ENCODE measurements around the gene COL20A1. TPM values are rescaled to one million over a fixed set of nuclear protein-coding genes. Genes with fewer than 3 reads are reported as not detected.

Gene COL20A1
- total RNA-seq, 2 experiments from 2014 or later: 0.05 TPM; not detected in 1

GRCh38 chr20:63369724-63370617, 77.0 kb downstream of the COL20A1 start:
- intact Hi-C loops (cut with micrococcal nuclease): no loop called here
- DNase-seq: no peak
- Mint-ChIP-seq H3K27ac (no peak overlapping the region), H3K36me3 (ENCODE audit: low read depth) (no peaks in the 10 kb centered on the region), H3K4me3 (no peak overlapping the region), H3K4me1 (ENCODE audit: low read depth) (no peaks in the 10 kb centered on the region), H3K27me3 (ENCODE audit: low read depth) (peaks cover 4% of the 10 kb centered on the region), H3K9me3 (no peaks in the 10 kb centered on the region)
- CTCF ChIA-PET: interaction anchor here (0.6 to 1.2 kb wide), 2 partner anchors 12 to 177 kb away, joined by 3 read pairs; no protein-coding TSS in a partner anchor

DNA sequence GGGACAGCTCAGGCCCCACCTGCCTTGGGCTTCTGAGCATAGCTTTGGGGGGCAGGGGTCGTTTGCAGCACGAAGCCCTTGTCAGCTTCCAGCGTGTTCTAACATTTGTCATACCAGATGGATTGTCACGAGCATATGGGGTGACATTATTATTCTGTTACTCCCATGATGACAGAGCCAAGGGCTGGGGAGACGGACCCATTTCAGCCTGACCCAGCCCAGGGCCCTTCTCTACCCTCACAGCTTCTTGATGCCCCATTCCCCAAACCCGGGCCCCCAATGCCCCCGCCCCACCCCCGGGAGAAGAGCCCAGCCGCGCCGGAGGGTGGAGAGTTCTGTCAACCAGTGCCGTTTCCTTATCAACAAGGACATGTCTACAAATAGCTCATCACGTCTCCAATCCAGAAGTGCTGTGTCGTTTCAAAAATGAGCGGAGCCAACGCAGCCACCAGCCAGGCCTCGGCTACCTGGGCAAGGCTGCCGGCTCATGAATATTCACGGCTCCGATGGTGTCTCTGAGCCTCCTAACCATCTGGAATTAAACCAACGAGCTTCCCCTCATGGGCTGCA, 77.7 kb downstream of the COL20A1 start:
- H3K27me3 Mint-ChIP-seq (ENCODE audit: low read depth): peaks cover 6% of the 10 kb centered on the region
- DNase-seq: no peak
- CTCF ChIA-PET: interaction anchor here (0.6 to 1.2 kb wide), 2 partner anchors 12 to 177 kb away, joined by 3 read pairs; no protein-coding TSS in a partner anchor
- no peak overlapping the region for H3K4me3 Mint-ChIP-seq
- no peak overlapping the region for H3K27ac Mint-ChIP-seq
- intact Hi-C loops (cut with micrococcal nuclease): no loop called here
- H3K9me3 Mint-ChIP-seq: no peaks in the 10 kb centered on the region
- no peaks in the 10 kb centered on the region for H3K4me1 Mint-ChIP-seq (ENCODE audit: low read depth)
- no peaks in the 10 kb centered on the region for H3K36me3 Mint-ChIP-seq (ENCODE audit: low read depth)

- Mint-ChIP-seq H3K9me3 (no peaks in the 10 kb centered on the region), H3K27me3 (ENCODE audit: low read depth) (peaks cover 6% of the 10 kb centered on the region), H3K4me1 (ENCODE audit: low read depth) (no peaks in the 10 kb centered on the region), H3K4me3 (no peak overlapping the region), H3K27ac (no peak overlapping the region), H3K36me3 (ENCODE audit: low read depth) (no peaks in the 10 kb centered on the region)
- intact Hi-C loops (cut with micrococcal nuclease): no loop called here
- CTCF ChIA-PET: interaction anchor here (1.2 kb wide), 1 partner anchor 11 kb away, joined by 3 read pairs; no protein-coding TSS in a partner anchor
- no peak for DNase-seq
Measured at GRCh38 chr20:63371291-63371865, 78.4 kb downstream of the COL20A1 start.

DNA sequence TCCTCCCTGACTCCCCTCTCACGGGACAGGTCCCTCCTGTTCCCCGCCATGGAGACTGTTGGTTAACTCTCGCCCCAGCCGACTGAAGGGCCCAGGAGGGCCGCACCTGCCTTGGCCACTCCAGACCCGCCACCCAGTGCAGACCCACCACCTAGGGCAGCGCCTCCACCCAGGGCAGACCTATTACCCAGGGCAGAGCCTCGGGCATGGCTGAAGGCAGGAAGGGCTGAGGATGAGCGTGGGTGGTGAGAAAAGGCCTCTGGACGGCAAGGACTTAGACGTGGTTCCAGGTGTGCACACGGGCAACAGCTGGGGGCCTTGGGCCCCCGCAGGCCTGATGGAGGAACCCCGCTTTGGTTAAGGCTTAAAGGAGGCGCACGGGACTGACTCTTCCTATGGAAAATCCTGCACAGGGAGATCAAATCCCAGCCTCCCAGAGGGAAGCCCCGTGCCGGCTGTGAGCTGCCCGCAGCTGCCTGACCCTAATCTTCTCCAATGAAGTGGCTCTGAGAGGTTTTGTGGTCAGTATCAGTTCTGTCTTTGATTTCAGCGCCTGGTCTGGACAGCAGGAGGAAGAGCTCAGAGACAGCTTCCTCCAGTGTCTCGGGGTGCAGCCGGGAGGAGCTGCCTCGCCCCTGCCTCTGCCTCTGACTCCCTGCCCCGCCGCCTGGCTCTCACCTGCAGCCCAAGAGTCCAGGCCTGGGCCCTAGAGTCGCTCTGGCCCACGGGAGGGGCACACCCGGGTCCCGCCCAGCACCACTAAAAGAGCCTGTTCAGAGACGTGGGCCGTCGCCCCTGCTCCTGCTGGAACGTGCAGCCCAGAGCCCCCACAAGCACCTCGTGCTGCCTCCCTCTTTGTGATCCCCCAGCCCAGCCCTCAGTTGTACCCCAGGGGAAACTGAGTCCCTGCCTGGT, 80.2 kb downstream of the COL20A1 start:
- no peak for DNase-seq
- Mint-ChIP-seq H3K9me3 (no peaks in the 10 kb centered on the region), H3K27me3 (ENCODE audit: low read depth) (peaks cover 10% of the 10 kb centered on the region), H3K4me3 (no peak overlapping the region), H3K4me1 (ENCODE audit: low read depth) (no peaks in the 10 kb centered on the region), H3K36me3 (ENCODE audit: low read depth) (no peaks in the 10 kb centered on the region), H3K27ac (no peak overlapping the region)
- CTCF ChIA-PET: interaction anchor here (0.8 kb wide), 1 partner anchor 10 kb away, joined by 4 read pairs; no protein-coding TSS in a partner anchor
- intact Hi-C loops (cut with micrococcal nuclease): no loop called here

- CTCF ChIA-PET: no interaction called here
- H3K36me3 Mint-ChIP-seq (ENCODE audit: low read depth): no peaks in the 10 kb centered on the region
- H3K4me3 Mint-ChIP-seq: no peak overlapping the region
- H3K9me3 Mint-ChIP-seq: no peaks in the 10 kb centered on the region
- H3K4me1 Mint-ChIP-seq (ENCODE audit: low read depth): no peaks in the 10 kb centered on the region
- intact Hi-C loops (cut with micrococcal nuclease): no loop called here
- no peak overlapping the region for H3K27ac Mint-ChIP-seq
- DNase-seq: no peak
- H3K27me3 Mint-ChIP-seq (ENCODE audit: low read depth): peaks cover 16% of the 10 kb centered on the region
Measured at GRCh38 chr20:63373996-63374395, 81.0 kb downstream of the COL20A1 start.

- CTCF ChIA-PET: no interaction called here
- Mint-ChIP-seq H3K9me3 (no peaks in the 10 kb centered on the region), H3K4me3 (no peak overlapping the region), H3K27ac (no peak overlapping the region), H3K4me1 (ENCODE audit: low read depth) (no peaks in the 10 kb centered on the region), H3K36me3 (ENCODE audit: low read depth) (no peaks in the 10 kb centered on the region), H3K27me3 (ENCODE audit: low read depth) (peaks cover 20% of the 10 kb centered on the region)
- DNase-seq: no peak
- intact Hi-C loops (cut with micrococcal nuclease): no loop called here
Measured at GRCh38 chr20:63374504-63374903, 81.5 kb downstream of the COL20A1 start.

DNA sequence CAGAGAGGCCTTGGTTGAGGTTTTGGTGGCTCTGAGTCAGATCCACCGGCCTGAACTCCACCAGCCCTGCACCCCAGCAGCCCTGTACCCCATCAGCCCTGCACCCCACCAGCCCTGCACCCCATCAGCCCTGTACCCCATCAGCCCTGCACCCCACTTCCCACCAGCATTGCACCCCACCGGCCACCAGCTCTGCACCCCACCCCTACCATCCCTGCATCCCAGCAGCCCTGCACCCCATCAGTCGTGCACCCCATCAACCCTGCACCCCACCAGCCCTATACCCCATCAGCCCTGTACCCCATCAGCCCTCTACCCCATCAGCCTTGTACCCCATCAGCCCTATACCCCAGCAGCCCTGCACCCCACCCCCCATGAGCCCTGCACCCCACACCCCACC, 82.5 kb downstream of the COL20A1 start:
- Mint-ChIP-seq H3K27ac (no peak overlapping the region), H3K9me3 (no peaks in the 10 kb centered on the region), H3K4me3 (no peak overlapping the region), H3K27me3 (ENCODE audit: low read depth) (peaks cover 24% of the 10 kb centered on the region), H3K36me3 (ENCODE audit: low read depth) (no peaks in the 10 kb centered on the region), H3K4me1 (ENCODE audit: low read depth) (no peaks in the 10 kb centered on the region)
- CTCF ChIA-PET: no interaction called here
- intact Hi-C loops (cut with micrococcal nuclease): no loop called here
- DNase-seq: no peak

GRCh38 chr20:63376283-63377250, 83.6 kb downstream of the COL20A1 start:
- Mint-ChIP-seq H3K27me3 (ENCODE audit: low read depth) (peaks cover 24% of the 10 kb centered on the region), H3K4me3 (no peak overlapping the region), H3K27ac (no peak overlapping the region), H3K36me3 (ENCODE audit: low read depth) (no peaks in the 10 kb centered on the region), H3K9me3 (no peaks in the 10 kb centered on the region), H3K4me1 (ENCODE audit: low read depth) (no peaks in the 10 kb centered on the region)
- DNase-seq: no peak
- intact Hi-C loops (cut with micrococcal nuclease): no loop called here
- CTCF ChIA-PET: interaction anchor here (1.2 to 6.5 kb wide), 2 partner anchors 152 to 193 kb away, joined by 3 to 54 read pairs; no protein-coding TSS in a partner anchor

GRCh38 chr20:63377256-63377941, 84.4 kb downstream of the COL20A1 start:
- Mint-ChIP-seq H3K27me3 (ENCODE audit: low read depth) (peaks cover 24% of the 10 kb centered on the region), H3K4me3 (no peak overlapping the region), H3K27ac (no peak overlapping the region), H3K4me1 (ENCODE audit: low read depth) (no peaks in the 10 kb centered on the region), H3K36me3 (ENCODE audit: low read depth) (no peaks in the 10 kb centered on the region), H3K9me3 (no peaks in the 10 kb centered on the region)
- no peak for DNase-seq
- intact Hi-C loops (cut with micrococcal nuclease): no loop called here
- CTCF ChIA-PET: interaction anchor here (1.2 to 6.5 kb wide), 2 partner anchors 153 to 194 kb away, joined by 3 to 54 read pairs; no protein-coding TSS in a partner anchor

- Mint-ChIP-seq H3K36me3 (ENCODE audit: low read depth) (no peaks in the 10 kb centered on the region), H3K4me3 (no peak overlapping the region), H3K27me3 (ENCODE audit: low read depth) (peaks cover 24% of the 10 kb centered on the region), H3K9me3 (no peaks in the 10 kb centered on the region), H3K27ac (no peak overlapping the region), H3K4me1 (ENCODE audit: low read depth) (no peaks in the 10 kb centered on the region)
- DNase-seq: no peak
- CTCF ChIA-PET: interaction anchor here (0.6 to 6.5 kb wide), 3 partner anchors 31 to 194 kb away, joined by 3 to 54 read pairs (median 3); no protein-coding TSS in a partner anchor
- intact Hi-C loops (cut with micrococcal nuclease): no loop called here
Measured at GRCh38 chr20:63377951-63378381, 85.0 kb downstream of the COL20A1 start.
